ENCODE measurements around the gene SARDH.
A peak's percentile ranks its signal among the peaks of the same experiment; 100 is the strongest.

Gene SARDH

GRCh38 chr9:133731876-133732638, 6.1 kb downstream of the SARDH start:
- DNase-seq: no peak

- DNase-seq: no peak
Measured at GRCh38 chr9:133730994-133731715, 7.0 kb downstream of the SARDH start.

GRCh38 chr9:133729617-133730281, 8.4 kb downstream of the SARDH start:
- no peak for DNase-seq

- DNase-seq: no peak
Measured at GRCh38 chr9:133728856-133729616, 9.1 kb downstream of the SARDH start.

GRCh38 chr9:133727876-133728441, 10.2 kb downstream of the SARDH start:
- no peak for DNase-seq

- DNase-seq: no peak
Measured at GRCh38 chr9:133727277-133727875, 10.8 kb downstream of the SARDH start.

GRCh38 chr9:133726401-133727276, 11.5 kb downstream of the SARDH start:
- peak; percentile 33 for DNase-seq

- DNase-seq: no peak
Measured at GRCh38 chr9:133725886-133726285, 12.3 kb downstream of the SARDH start.

GRCh38 chr9:133718563-133719315, 19.4 kb downstream of the SARDH start:
- DNase-seq: no peak

GRCh38 chr9:133717113-133718031, 20.8 kb downstream of the SARDH start:
- no peak for DNase-seq

GRCh38 chr9:133716564-133717112, 21.5 kb downstream of the SARDH start:
- DNase-seq: no peak

- DNase-seq: peak; percentile 11
Measured at GRCh38 chr9:133715866-133716563, 22.1 kb downstream of the SARDH start.

GRCh38 chr9:133715295-133715865, 22.8 kb downstream of the SARDH start:
- no peak for DNase-seq

- DNase-seq: no peak
Measured at GRCh38 chr9:133714606-133715294, 23.4 kb downstream of the SARDH start.

- DNase-seq: no peak
Measured at GRCh38 chr9:133713960-133714495, 24.1 kb downstream of the SARDH start.

- DNase-seq: no peak
Measured at GRCh38 chr9:133713150-133713959, 24.8 kb downstream of the SARDH start.

All from effector CD8-positive, alpha-beta T cell (primary cell).